RPMI7951 (cell line): ENCODE results near the gene TP53AIP1. TPM values are rescaled to one million over a fixed set of nuclear protein-coding genes. Genes with fewer than 3 reads are reported as not detected.

ENCODE experiments used
- DNase-seq: peaks from one replicate; pipeline ENCODE4 v3.0.0-alpha.2; 2012; ENCODE audit warnings: low read depth
- total RNA-seq: library from RNA; depleted of rRNA; stranded (reverse); fragments of >200 nt; shearing (Covaris generic); gene quantifications from 2 replicates; pipeline ENCODE4 v1.2.3, GENCODE V29; 2014

Gene TP53AIP1
- total RNA-seq, 1 experiment from 2014 or later: not detected

DNA sequence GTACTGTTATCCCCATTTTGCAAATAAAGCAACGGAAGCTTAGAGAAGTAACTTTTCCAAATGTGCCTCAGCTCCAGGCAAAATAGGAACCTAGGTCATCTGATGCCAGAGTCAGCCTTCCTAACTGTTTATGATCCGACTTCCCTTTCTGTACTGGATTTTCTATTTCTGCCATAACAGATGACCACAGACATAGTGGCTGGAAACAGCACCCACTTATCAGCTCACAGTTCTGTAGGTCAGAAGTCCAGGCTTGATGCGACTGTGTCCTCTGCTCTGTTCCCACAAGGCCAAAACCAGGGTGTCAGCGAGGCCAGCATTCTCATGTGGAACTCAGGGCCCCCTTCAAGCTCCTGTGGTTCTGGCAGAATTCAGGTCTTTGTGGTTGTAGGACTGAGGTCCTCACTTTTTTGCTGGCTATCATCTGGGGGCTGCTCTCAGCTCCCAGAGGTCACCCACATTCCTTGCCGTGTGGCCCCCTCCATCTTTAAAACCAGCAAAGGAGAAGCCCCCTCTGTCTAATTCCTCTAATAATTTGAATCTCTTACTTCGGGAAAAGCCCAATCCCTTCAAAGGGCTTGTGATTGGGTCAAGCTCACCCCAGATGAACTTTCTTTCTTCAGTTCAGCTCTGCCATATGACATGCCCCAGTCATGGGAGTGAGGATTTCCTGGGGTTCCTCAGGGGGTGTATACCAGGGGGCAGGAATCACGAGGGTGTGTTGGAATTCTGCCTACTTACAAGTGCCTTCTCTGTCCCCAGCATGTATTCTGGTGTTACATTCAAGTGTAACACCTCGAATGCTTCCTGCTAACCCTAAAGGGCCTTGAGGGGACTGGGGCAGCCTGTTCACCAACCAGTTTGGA, 36.3 kb downstream of the TP53AIP1 start:
- no peak for DNase-seq

DNA sequence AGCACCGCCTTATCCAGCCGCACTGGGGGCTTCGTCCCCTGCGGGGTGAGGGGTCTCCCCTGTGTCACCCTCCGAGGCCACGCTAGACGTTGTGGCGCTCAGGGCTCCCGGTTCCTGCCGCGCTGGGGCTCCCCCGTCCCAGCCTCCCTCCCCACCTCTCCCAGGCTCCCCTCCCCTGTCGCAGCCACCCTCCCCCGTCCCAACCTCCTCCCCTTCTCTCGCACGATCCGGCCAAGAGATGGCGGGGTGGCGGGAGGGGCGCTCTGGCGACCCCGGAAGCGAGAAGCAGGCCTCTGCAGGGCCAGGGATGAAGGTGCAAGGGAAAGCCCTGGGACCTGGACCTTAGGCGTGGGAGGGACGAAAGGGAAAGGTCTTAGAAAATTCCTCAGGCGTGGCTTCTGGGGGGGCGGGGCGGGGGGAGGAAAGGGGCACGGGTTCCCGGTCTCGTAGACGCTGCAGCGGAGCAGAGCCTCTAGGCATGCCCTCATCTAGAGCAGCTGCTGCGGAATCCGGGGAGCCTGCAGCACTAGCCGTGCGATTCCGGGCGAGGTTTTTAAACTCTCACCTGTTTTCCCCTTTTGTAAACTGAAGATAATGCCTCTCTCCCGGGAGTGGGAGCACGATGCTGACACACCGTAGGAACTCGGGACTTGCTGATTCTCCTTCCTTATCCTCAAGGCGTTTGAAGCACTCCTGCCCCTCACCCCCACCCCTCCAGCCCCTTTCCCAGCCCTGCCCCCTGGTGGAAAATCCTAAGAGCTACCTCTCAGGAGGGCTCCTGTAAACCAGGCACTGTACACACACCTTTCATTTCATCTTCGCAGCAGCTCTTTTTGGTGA, 37.1 kb downstream of the TP53AIP1 start:
- peak; percentile 81 for DNase-seq

DNA sequence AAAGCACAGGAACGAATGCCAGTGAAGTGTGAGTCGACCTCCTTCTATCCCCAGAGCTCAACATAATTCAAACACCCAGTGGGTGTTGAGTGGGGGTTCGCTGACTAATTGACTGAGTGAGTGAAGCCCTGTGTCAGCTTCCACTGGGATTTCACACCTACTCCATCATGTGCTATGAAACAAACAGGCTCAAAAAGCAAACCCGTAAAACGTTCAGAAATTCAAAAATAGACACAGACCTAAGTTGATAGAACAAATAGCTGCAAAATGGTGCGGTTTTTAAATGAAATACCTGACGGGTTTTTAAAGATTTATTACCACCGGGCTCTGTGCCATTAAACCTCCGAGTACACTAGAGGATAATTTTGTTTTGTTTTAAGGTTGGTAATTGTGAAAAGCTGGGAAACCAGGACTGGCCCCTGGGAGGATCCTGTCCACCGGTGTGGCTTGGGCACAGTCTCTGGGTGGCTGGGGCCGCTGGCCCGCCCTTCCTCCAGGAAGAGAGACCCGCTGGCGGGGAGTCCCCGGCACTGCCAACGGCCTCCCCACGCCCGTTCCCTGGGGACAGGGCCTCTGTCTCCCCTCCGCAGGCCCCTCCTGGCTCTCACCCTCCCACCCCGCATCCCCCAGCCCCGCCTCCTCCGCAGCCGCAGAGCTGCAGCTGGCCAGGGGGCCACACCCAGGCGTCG, 37.9 kb downstream of the TP53AIP1 start:
- DNase-seq: peak; percentile 69

- no peak for DNase-seq
These were observed 38.4 kb downstream of the TP53AIP1 start for GRCh38 chr11:128904303-128904655.

DNA sequence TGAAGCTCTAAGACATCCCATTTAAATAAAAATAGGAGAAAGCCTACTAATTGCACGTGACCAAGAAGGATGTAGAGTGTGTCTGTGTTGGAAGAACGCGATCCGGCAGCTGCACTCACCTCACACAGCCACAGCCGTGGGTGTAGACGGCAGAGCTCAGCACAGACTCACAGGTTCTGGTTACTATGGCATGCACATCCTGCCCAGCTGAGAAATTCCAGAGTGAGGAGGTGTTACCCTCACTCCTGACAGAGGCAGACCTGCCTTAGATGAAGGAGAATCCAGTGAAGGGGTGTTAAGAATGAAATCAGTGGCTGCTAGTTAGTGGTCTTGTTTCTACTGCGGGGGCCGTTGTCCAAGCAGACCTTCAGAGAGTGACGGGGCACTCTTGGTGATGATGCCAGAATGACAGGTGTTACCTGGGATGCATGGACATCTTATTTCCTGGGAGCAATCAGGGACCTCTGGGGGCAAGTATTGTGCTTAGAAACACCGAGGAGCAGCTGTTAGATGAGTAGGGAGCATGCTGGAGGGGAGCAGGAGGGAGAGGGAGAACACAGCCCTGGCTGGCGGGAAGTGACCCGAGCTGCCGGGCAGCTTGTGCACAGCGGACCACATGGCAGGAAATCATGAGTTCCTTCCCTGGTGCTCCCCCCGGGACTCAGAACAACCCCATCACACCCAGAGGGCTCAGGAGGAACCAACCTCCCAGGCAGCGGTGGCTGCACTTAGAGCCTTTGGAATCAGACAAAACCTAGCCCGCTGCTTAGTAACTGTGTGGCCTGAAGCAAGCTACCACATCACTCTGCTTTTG, 39.2 kb downstream of the TP53AIP1 start:
- DNase-seq: peak; percentile 24

DNA sequence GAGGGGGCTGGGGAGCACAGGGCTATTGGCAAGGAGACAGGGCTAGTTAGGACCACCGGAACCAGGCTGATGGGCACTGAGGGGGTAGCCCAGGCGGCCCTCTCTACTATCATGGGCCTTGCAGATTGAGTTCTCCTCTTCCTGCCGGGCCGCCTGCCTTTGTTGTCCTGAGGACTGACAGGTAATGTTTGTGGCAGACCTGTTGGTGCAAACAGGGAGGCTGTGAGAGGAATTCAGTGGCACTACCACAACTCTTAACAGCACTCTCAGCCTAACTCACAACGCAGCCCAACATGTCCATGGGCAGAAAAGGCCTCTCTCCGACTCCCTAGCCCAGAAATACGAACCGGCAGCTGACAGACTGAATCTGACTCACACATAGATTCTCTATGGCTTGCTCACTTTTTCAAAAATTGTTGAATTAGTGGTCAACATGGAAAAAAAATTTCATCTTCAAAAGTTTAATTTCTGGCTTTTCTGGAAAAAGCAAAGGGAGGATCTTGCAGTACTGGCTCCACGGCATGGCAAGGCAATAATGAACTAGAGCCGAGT, 40.1 kb downstream of the TP53AIP1 start:
- peak; percentile 27 for DNase-seq

DNA sequence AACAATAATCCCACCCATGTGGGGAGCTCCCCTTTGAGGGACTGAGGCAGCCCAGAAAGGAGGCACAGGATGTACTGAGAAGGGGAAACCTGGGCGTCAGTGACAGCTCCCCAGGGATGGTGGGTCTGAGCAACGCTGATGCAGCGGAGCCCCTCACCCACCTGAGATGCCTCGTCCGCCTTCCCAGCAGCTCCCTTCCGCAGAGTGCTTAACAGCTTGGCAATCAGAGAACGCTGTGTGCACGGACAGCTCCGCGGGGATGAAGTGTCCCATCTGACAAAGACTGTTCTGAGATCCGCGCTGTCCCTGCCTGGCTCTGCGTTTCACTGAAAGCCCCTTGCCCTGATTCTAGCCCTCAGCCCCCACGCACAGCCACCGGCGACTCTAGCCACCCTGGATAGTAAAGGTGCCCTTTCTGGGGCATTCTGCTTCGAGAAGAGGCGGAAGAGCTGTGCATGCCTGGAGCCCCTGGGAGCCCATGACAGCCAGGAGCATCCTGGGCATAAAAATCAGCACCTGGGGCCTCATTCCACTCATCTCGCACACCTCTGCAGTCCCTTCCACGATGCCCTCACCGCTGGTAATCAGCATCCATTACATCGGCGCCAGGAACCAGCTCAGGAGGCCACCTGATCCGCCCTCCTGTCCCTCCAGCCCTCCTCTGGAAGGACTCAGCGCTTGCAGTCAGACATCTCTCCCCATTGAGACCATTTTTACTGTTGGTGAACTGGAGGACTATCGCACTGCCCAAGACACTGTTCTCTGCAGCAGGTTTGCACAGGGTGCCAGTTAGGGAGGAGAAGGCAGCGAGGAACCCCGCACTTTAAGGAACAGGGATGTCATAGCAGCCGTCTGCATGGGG, 40.8 kb downstream of the TP53AIP1 start:
- DNase-seq: no peak

GRCh38 chr11:128900468-128900867, 42.2 kb downstream of the TP53AIP1 start:
- no peak for DNase-seq

- DNase-seq: no peak
These were observed 43.9 kb downstream of the TP53AIP1 start for GRCh38 chr11:128898580-128899344.

- no peak for DNase-seq
These were observed 44.8 kb downstream of the TP53AIP1 start for GRCh38 chr11:128897826-128898225.

DNA sequence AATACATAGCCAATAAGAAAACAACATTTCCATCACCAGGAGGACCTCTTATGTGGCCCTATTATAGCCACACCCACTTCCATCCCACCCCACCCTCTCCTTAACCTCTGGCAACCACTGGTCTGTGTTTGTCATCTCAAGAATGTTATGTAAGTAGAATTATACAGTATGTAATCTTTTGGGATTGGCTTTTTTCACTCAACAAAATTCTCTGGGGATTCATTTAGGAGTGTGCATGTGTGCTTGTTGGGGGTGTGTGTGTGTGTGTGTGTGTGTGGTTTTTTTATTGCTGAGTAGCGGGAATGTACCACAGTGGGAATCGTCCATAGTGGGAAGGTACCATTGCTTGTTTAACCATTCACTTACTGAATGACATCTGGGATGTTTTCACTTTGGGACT, 46.3 kb downstream of the TP53AIP1 start:
- no peak for DNase-seq

- DNase-seq: no peak
These were observed 47.1 kb downstream of the TP53AIP1 start for GRCh38 chr11:128895526-128895925.

DNA sequence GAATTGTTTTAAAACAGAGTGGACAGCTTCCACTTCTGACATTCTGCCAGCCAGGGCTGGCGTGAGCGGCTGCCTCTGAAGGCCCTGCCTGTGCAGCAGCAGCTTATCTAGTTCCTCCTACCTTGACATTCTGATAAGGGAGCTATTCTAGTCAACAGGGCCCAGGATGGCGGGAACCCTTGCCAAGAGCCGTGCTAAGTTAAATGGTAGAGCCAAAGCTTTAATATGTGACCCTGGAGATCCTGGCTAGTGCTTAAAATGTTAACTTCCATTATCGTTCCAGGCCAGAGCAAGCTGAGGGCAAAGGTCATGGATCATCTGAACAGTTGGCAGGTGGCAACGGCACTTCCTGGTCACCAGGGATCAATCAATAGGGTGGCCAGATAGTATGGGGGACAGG, 48.0 kb downstream of the TP53AIP1 start:
- no peak for DNase-seq

GRCh38 chr11:128894286-128894681, 48.4 kb downstream of the TP53AIP1 start:
- DNase-seq: no peak

GRCh38 chr11:128893578-128894285, 48.9 kb downstream of the TP53AIP1 start:
- no peak for DNase-seq

DNA sequence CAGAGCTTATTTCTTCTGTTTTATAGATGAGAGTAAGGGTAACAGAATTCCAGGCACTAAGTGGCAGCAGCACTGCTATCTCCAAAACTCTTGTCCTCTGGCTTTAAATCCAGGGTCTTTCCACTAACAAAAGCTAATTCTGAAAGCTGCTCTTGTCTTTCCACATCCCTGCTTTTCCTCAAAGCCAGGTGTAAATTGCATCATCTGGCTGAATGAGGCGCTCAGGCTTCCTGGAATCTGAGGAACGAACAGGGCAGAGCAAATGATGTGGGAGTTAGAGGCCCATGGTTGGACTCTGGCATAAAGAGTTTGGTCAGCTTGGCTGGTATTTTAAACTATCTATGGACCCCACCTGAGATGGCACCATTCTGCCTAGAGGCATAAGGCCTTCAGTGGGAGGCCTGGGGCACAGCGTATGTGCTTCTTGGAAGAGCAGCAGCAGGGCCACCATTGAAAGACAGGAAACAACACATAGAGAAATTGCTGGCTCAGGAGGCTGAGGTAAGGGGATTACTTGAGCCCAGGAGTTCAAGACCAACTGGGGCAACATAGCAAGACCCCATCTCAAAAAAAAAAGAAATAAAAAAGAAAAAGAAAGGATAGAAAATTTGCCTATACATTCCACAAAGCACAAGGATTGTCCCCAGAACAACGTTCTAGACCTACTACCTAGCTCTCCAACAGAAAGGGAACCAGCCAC, 49.7 kb downstream of the TP53AIP1 start:
- no peak for DNase-seq

- no peak for DNase-seq
These were observed 50.7 kb downstream of the TP53AIP1 start for GRCh38 chr11:128891913-128892398.
